IMR-90 (cell line): ENCODE results near the gene ATP5F1C. TPM values are rescaled to one million over a fixed set of nuclear protein-coding genes. Genes with fewer than 3 reads are reported as not detected.

ENCODE experiments used
- ATAC-seq: fragments of 200-7000 bp; cut with Tn5 transposase; 2 replicates; pipeline ENCODE4 v1.9.1; 2020; ENCODE audit warnings: low read depth, mild to moderate bottlenecking, moderate library complexity
- BruUV-seq: library from RNA; stranded (reverse); fragments of 400-500 nt; replicated peaks from 2 replicates; lab custom pipeline; 2021; lab: Mats Ljungman, UMichigan
- CTCF ChIA-PET: fragments of 300-600 bp; formaldehyde crosslinking; extraction: SDS; loops from one replicate; lab custom pipeline; 2021; ENCODE audit warnings: antibody characterized with exemption; lab: Yijun Ruan, JAX
- POLR2A ChIA-PET: fragments of 300-600 bp; sonication (Branson Sonifier 250); formaldehyde crosslinking; loops from one replicate; lab custom pipeline; 2022; ENCODE audit warnings: antibody characterized with exemption; ENCODE audit not compliant: unreplicated experiment; lab: Charles Lee
- DNase-seq: peaks from one replicate; pipeline ENCODE4 v3.0.0; 2013
- H2AFZ ChIP-seq: replicated peaks from 2 replicates; pipeline ENCODE3; 2013; ENCODE audit warnings: low read length, mild to moderate bottlenecking; ENCODE audit not compliant: poor library complexity
- H2AK5ac ChIP-seq: 2 replicates; pipeline ENCODE4 v1.6.1; 2013; ENCODE audit warnings: low read depth, low read length, inconsistent platforms
- H2AK9ac ChIP-seq: replicated peaks from 2 replicates; pipeline ENCODE3; 2013; ENCODE audit warnings: mild to moderate bottlenecking, low read depth, low read length, moderate library complexity; ENCODE audit not compliant: poor library complexity
- H2BK120ac ChIP-seq: 2 replicates; pipeline ENCODE4 v1.6.1; 2013; ENCODE audit warnings: low read depth, low read length, inconsistent platforms
- H2BK15ac ChIP-seq: 3 replicates; pipeline ENCODE4 v1.6.1; 2013; ENCODE audit warnings: low read depth, low read length, inconsistent platforms
- H2BK20ac ChIP-seq: 2 replicates; pipeline ENCODE4 v1.6.1; 2013; ENCODE audit warnings: low read depth, mild to moderate bottlenecking, inconsistent platforms, low read length, moderate library complexity
- H2BK5ac ChIP-seq: 2 replicates; pipeline ENCODE4 v1.6.1; 2013; ENCODE audit warnings: mild to moderate bottlenecking, low read depth, low read length, inconsistent platforms; ENCODE audit not compliant: poor library complexity, severe bottlenecking
- H3K14ac ChIP-seq: replicated peaks from 2 replicates; pipeline ENCODE4 v1.6.1; 2013; ENCODE audit warnings: low read depth, low read length, inconsistent platforms
- H3K18ac ChIP-seq: 2 replicates; pipeline ENCODE4 v1.6.1; 2013; ENCODE audit warnings: low read depth, low read length, control low read depth
- H3K23ac ChIP-seq: 2 replicates; pipeline ENCODE4 v1.6.1; 2013; ENCODE audit warnings: low read depth, low read length, inconsistent platforms
- H3K27ac ChIP-seq: 2 replicates; pipeline ENCODE4 v1.5.1; 2013; ENCODE audit warnings: mild to moderate bottlenecking, control low read depth, low read length; ENCODE audit not compliant: insufficient read depth
- H3K27me3 ChIP-seq: 2 replicates; pipeline ENCODE4 v1.6.1; 2013; ENCODE audit warnings: low read length; ENCODE audit not compliant: control insufficient read depth, insufficient read depth
- H3K36me3 ChIP-seq: 2 replicates; pipeline ENCODE4 v1.6.1; 2013; ENCODE audit warnings: low read length, mixed read lengths; ENCODE audit not compliant: control insufficient read depth, insufficient read depth
- H3K4ac ChIP-seq: 2 replicates; pipeline ENCODE4 v1.6.1; 2013; ENCODE audit warnings: low read depth, low read length, inconsistent platforms
- H3K4me1 ChIP-seq: 2 replicates; pipeline ENCODE4 v1.6.1; 2013; ENCODE audit warnings: low read length, mixed read lengths; ENCODE audit not compliant: control insufficient read depth, insufficient read depth
- H3K4me2 ChIP-seq: 2 replicates; pipeline ENCODE4 v1.6.1; 2013; ENCODE audit warnings: low read depth, mild to moderate bottlenecking, control low read depth, low read length, moderate library complexity
- H3K4me3 ChIP-seq: 2 replicates; pipeline ENCODE4 v1.5.1; 2013; ENCODE audit warnings: low read depth, mild to moderate bottlenecking, control low read depth, low read length, moderate library complexity; ENCODE audit not compliant: insufficient read depth
- H3K56ac ChIP-seq: 2 replicates; pipeline ENCODE4 v1.6.1; 2013; ENCODE audit warnings: low read length, inconsistent platforms; ENCODE audit not compliant: insufficient read depth; ENCODE audit errors: extremely low read depth
- H3K79me1 ChIP-seq, 2 experiments: 2 replicates each; pipeline ENCODE4 v1.6.1; 2013; ENCODE audit warnings: low read length in 2 of 2, inconsistent platforms in 1 of 2, low read depth in 1 of 2
- H3K9ac ChIP-seq: 2 replicates; pipeline ENCODE4 v1.6.1; 2013; ENCODE audit warnings: low read depth, low read length, control low read depth
- H3K9me1 ChIP-seq: 2 replicates; pipeline ENCODE4 v1.6.1; 2013; ENCODE audit warnings: low read length, inconsistent platforms; ENCODE audit not compliant: insufficient read depth
- H3K9me3 ChIP-seq: 2 replicates; pipeline ENCODE4 v1.6.1; 2013; ENCODE audit warnings: low read length; ENCODE audit not compliant: control insufficient read depth, insufficient read depth
- H4K20me1 ChIP-seq: 2 replicates; pipeline ENCODE4 v1.6.1; 2013; ENCODE audit warnings: low read length, inconsistent platforms; ENCODE audit not compliant: insufficient read depth
- H4K5ac ChIP-seq: 2 replicates; pipeline ENCODE4 v1.6.1; 2013; ENCODE audit warnings: mild to moderate bottlenecking, low read depth, low read length, control low read depth
- H4K8ac ChIP-seq, 2 experiments: 2 replicates each; pipeline ENCODE4 v1.6.1; 2013; ENCODE audit warnings: low read depth in 2 of 2, low read length in 2 of 2, control low read depth in 1 of 2, inconsistent platforms in 1 of 2
- H4K91ac ChIP-seq: 2 replicates; pipeline ENCODE4 v1.6.1; 2013; ENCODE audit warnings: low read depth, low read length, inconsistent platforms; ENCODE audit not compliant: insufficient read depth
- CEBPB ChIP-seq: IDR thresholded peaks from 2 replicates; pipeline ENCODE4 v1.6.1; 2012; ENCODE audit warnings: low read depth, low read length, improper control_type of control experiment
- NFE2L2 ChIP-seq: fragments of 150-350 bp; IDR thresholded peaks from 2 replicates; pipeline ENCODE4 v1.6.1; 2016; ENCODE audit warnings: low read depth, mild to moderate bottlenecking, low read length
- USF2 ChIP-seq: fragments of 150-350 bp; IDR thresholded peaks from 2 replicates; pipeline ENCODE4 v1.6.1; 2017; ENCODE audit warnings: mild to moderate bottlenecking, antibody characterized with exemption, low read length, low read depth
- WGBS, 2 experiments: methylation state at CpG; one replicate each; pipeline versions ENCODE4 v1.1.5 to v1.1.7; 2013; ENCODE audit warnings: missing lambda C conversion rate in 2 of 2; ENCODE audit not compliant: insufficient read length in 1 of 2; ENCODE audit errors: extremely low coverage in 2 of 2; 5-methylcytosine and 5-hydroxymethylcytosine counted together
- dilution Hi-C: fragments of 300-500 bp; cut with HindIII; formaldehyde crosslinking; loops from one replicate; pipeline ENCODE4 v1.14.3; 2018; ENCODE audit warnings: low sequenced_read_pairs; ENCODE audit not compliant: unreplicated experiment
- in situ Hi-C: fragments of 300-500 bp; cut with MboI; formaldehyde crosslinking; loops from 3 replicates; pipeline ENCODE4 v1.14.3; 2019; ENCODE audit warnings: low sequenced_read_pairs, inconsistent platforms, mixed read lengths
- intact Hi-C: fragments of 100-400 bp; cut with micrococcal nuclease; formaldehyde crosslinking; loops from 2 replicates; pipeline ENCODE4 v1.10.0; 2022
- polyA plus RNA-seq, 3 experiments: library from polyadenylated mRNA; depleted of rRNA; stranded (reverse); fragments of >200 nt; gene quantifications; 2 replicates each; pipeline ENCODE4 v1.2.3, GENCODE V29; 2012; ENCODE audit warnings: low replicate concordance in 1 of 3
- total RNA-seq: library from RNA; depleted of rRNA; stranded (reverse); fragments of >200 nt; gene quantifications from 2 replicates; pipeline ENCODE4 v1.2.3, GENCODE V29; 2012

Gene ATP5F1C
- total and polyA plus RNA-seq, 2 of the 4 experiments (the other 2 are of a cell fraction), result 357 to 367 TPM

- Histone ChIP-seq H3K79me1 (peaks cover 8 to 20% of the 10 kb centered on the region in 2 experiments), H3K9ac (no peak overlapping the region), H3K27me3 (no peaks in the 10 kb centered on the region), H2BK120ac (no peak overlapping the region), H3K4ac (no peak overlapping the region), H3K4me3 (no peak overlapping the region), H2AK5ac (no peak overlapping the region), H2AFZ (no peak overlapping the region), H3K9me3 (no peaks in the 10 kb centered on the region), H4K8ac (no peak overlapping the region), H2BK5ac (no peak overlapping the region), H2AK9ac (no peak overlapping the region), H3K36me3 (no peaks in the 10 kb centered on the region), H3K23ac (no peak overlapping the region), H4K91ac (no peak overlapping the region), H4K5ac (no peak overlapping the region), H4K20me1 (no peaks in the 10 kb centered on the region), H3K4me1 (no peaks in the 10 kb centered on the region), H3K9me1 (peaks cover 3% of the 10 kb centered on the region), H3K27ac (no peak overlapping the region), H3K4me2 (no peak overlapping the region), H2BK20ac (no peak overlapping the region), H3K56ac (no peak overlapping the region), H2BK15ac (no peak overlapping the region), H3K18ac (no peak overlapping the region), H3K14ac (no peak overlapping the region)
- ChIA-PET CTCF (interaction anchor here (0.6 kb wide), 1 partner anchor 11 kb away, joined by 3 read pairs; no protein-coding TSS in a partner anchor), POLR2A (interaction anchor here (0.6 kb wide), 1 partner anchor 14 kb away, joined by 3 read pairs; no protein-coding TSS in a partner anchor)
- TF ChIP-seq CEBPB, result peak; percentile 46; the same call in 1 of the 2 replicates
- no peak for TF ChIP-seq USF2
- TF ChIP-seq NFE2L2, result no peak
- DNase-seq (peak; percentile 16), ATAC-seq (no peak)
- intact Hi-C loops, result no loop called here
- WGBS, 2 experiments, result no CpG with 5 or more reads among the region's 1 CpG
- no TSS peak for BruUV-seq
- in situ Hi-C loops, result no loop called here
- dilution Hi-C loops, result no loop called here
These were observed 58.6 kb downstream of the ATP5F1C start for GRCh38 chr10:7846591-7846990.
